HTR-8/SVneo (cell line): Measurements from ENCODE around the gene JAKMIP2.
"Not testable (repeated sequence)": the region's sequence is repeated elsewhere in the genome, so short reads cannot be mapped to it uniquely, and the experiment has no call there.

Experiments used
- DNase-seq: peaks from one replicate; pipeline ENCODE4 v3.0.0; 2011; ENCODE audit warnings: low spot score, mixed read lengths; ENCODE audit not compliant: insufficient read length
- FAIRE-seq: peaks from 2 replicates; lab custom pipeline; 2011; peaks lifted over from hg19 to GRCh38; lab: Jason Lieb, UNC

The JAKMIP2 gene

GRCh38 chr5:147751156-147751830 lies 31.2 kb downstream of the JAKMIP2 start:
- DNase-seq (no peak), FAIRE-seq (no peak)

GRCh38 chr5:147750065-147750464 lies 32.5 kb downstream of the JAKMIP2 start:
- DNase-seq (no peak), FAIRE-seq (no peak)

- FAIRE-seq = no peak
These were observed 33.9 kb downstream of the JAKMIP2 start for GRCh38 chr5:147748590-147748989.

GRCh38 chr5:147746986-147747385 lies 35.5 kb downstream of the JAKMIP2 start:
- no peak for DNase-seq
- FAIRE-seq = no peak

More at GRCh38 chr5:147748590-147748989, 33.9 kb downstream of the JAKMIP2 start:
- DNase-seq = no peak

- DNase-seq (no peak), FAIRE-seq (no peak)
These were observed 38.7 kb downstream of the JAKMIP2 start for GRCh38 chr5:147743678-147744374.

GRCh38 chr5:147743012-147743411 lies 39.5 kb downstream of the JAKMIP2 start:
- DNase-seq (no peak), FAIRE-seq (no peak)

- no peak for FAIRE-seq
These were observed 40.4 kb downstream of the JAKMIP2 start for GRCh38 chr5:147742151-147742550.

GRCh38 chr5:147740864-147741263 lies 41.7 kb downstream of the JAKMIP2 start:
- FAIRE-seq = no peak

More at GRCh38 chr5:147742151-147742550, 40.4 kb downstream of the JAKMIP2 start:
- no peak for DNase-seq

GRCh38 chr5:147737921-147738320 lies 44.6 kb downstream of the JAKMIP2 start:
- no peak for FAIRE-seq
- no peak for DNase-seq

More at GRCh38 chr5:147740864-147741263, 41.7 kb downstream of the JAKMIP2 start:
- DNase-seq = no peak

- no peak for FAIRE-seq
- DNase-seq = no peak
These were observed 46.9 kb downstream of the JAKMIP2 start for GRCh38 chr5:147735621-147736125.

GRCh38 chr5:147734894-147735293 lies 47.6 kb downstream of the JAKMIP2 start:
- FAIRE-seq (no peak), DNase-seq (no peak)

- no peak for FAIRE-seq
- DNase-seq = no peak
These were observed 49.5 kb downstream of the JAKMIP2 start for GRCh38 chr5:147733075-147733474.

GRCh38 chr5:147732291-147732883 lies 50.1 kb downstream of the JAKMIP2 start:
- DNase-seq (no peak), FAIRE-seq (no peak)

- DNase-seq (no peak), FAIRE-seq (no peak)
These were observed 50.9 kb downstream of the JAKMIP2 start for GRCh38 chr5:147731431-147732290.

GRCh38 chr5:147727200-147727599 lies 55.3 kb downstream of the JAKMIP2 start:
- no peak for DNase-seq
- no peak for FAIRE-seq

- not testable (repeated sequence) for DNase-seq, FAIRE-seq
These were observed 61.2 kb downstream of the JAKMIP2 start for GRCh38 chr5:147721191-147721960.

GRCh38 chr5:147713550-147714295 lies 68.8 kb downstream of the JAKMIP2 start:
- no peak for FAIRE-seq
- DNase-seq = no peak

- FAIRE-seq (no peak), DNase-seq (no peak)
These were observed 69.9 kb downstream of the JAKMIP2 start for GRCh38 chr5:147712598-147712997.

GRCh38 chr5:147712019-147712418 lies 70.5 kb downstream of the JAKMIP2 start:
- FAIRE-seq (no peak), DNase-seq (no peak)
